Bronchial epithelial cell (primary cell): Measurements from ENCODE around the gene SERTM1. TPM values are rescaled to one million over a fixed set of nuclear protein-coding genes. Genes with fewer than 3 reads are reported as not detected.

ENCODE experiments used
- DNase-seq: peaks from one replicate; pipeline ENCODE4 v3.0.0-alpha.2; 2010; ENCODE audit warnings: low read depth
- FAIRE-seq: peaks from 2 replicates; lab custom pipeline; 2011; peaks lifted over from hg19 to GRCh38; lab: Jason Lieb, UNC
- H3K27me3 ChIP-seq: 2 replicates; pipeline ENCODE4 v1.5.1; 2011; ENCODE audit warnings: low read length; ENCODE audit not compliant: control insufficient read depth, insufficient read depth
- H3K36me3 ChIP-seq: 2 replicates; pipeline ENCODE4 v1.5.1; 2011; ENCODE audit warnings: low read length; ENCODE audit not compliant: control insufficient read depth, insufficient read depth
- H3K4me3 ChIP-seq: 2 replicates; pipeline ENCODE4 v1.5.1; 2011; ENCODE audit warnings: mild to moderate bottlenecking, low read depth, low read length, control low read depth
- total RNA-seq: library from RNA; depleted of rRNA; stranded (reverse); fragments of >200 nt; gene quantifications from 2 replicates; pipeline ENCODE4 v1.2.1, GENCODE V29; 2014
- TF ChIP-seq, protein P1 (sequence below): IDR thresholded peaks from 2 replicates; pipeline ENCODE4 v1.5.1; 2011; ENCODE audit warnings: mild to moderate bottlenecking, moderate library complexity, low read length, control low read depth, inconsistent platforms; ENCODE audit not compliant: insufficient read depth, severe bottlenecking

SERTM1 gene
- total RNA-seq, 1 donor from 2014 or later = not detected

DNA sequence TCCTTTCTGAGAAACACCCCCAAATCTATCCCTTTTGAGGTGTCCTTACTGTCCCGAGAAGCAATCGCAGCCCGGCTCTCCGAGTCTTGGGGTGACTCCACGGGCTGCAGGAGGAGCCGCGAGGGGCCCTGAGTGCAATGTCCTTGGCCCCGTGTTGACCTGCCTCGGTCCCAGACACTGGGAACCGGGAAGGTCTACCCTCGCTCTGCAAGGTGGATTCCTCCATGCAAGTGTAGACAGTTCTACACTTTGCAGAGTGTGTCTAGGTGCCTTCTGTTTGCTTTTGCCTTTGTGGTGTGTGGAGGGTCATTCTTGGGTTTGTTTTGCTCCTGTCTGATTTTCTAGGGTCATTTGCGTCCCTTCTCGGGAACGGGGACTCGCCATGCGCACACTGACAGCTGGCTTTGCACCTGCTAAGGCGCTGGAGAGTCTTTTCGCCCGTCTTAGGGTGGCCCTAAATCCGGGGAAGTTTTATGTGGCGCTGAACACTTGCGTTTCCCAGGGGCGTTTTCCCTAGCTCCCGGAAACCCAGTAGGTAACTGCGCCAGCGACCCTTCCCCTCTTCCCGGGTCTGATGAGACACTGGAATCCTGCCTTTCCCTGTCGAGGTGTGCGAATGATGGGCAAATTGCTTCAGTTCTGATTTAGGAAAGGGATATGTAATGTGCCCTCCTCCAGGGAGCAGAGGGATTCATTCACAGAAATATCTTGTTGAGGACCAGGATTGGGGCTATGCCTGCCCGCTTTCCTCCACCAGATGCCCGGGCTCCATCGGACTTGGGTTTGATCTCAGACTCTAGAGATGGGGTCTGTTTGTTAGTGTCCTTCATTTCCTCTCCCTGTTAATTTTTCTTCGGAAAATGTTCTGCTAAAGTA is 755 bp downstream of the SERTM1 start:
- TF ChIP-seq, protein P1, sequence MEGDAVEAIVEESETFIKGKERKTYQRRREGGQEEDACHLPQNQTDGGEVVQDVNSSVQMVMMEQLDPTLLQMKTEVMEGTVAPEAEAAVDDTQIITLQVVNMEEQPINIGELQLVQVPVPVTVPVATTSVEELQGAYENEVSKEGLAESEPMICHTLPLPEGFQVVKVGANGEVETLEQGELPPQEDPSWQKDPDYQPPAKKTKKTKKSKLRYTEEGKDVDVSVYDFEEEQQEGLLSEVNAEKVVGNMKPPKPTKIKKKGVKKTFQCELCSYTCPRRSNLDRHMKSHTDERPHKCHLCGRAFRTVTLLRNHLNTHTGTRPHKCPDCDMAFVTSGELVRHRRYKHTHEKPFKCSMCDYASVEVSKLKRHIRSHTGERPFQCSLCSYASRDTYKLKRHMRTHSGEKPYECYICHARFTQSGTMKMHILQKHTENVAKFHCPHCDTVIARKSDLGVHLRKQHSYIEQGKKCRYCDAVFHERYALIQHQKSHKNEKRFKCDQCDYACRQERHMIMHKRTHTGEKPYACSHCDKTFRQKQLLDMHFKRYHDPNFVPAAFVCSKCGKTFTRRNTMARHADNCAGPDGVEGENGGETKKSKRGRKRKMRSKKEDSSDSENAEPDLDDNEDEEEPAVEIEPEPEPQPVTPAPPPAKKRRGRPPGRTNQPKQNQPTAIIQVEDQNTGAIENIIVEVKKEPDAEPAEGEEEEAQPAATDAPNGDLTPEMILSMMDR = no peak
- DNase-seq = no peak
- no peak overlapping the region for H3K4me3 ChIP-seq
- FAIRE-seq = no peak
- no peaks in the 10 kb centered on the region for H3K36me3 ChIP-seq
- H3K27me3 ChIP-seq = peaks cover 16% of the 10 kb centered on the region

DNA sequence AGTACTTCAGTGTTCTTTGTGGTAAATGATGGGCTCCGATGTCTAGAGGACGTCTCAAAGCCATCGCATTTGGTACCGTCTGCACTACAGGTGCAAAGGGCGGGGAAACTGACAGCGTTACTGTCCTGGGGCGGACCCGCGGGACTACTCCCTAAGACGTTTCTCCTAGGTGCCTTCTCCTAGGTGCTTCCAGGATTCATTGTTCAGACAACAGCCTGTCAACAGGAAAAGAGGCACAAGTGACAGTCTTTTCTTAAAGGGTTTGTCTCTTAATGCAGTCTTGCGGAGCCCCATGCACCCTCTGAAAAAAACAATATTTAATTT is 1.4 kb downstream of the SERTM1 start:
- DNase-seq (no peak), FAIRE-seq (no peak)
- peaks cover 16% of the 10 kb centered on the region for H3K27me3 ChIP-seq
- TF ChIP-seq, protein P1 = no peak
- H3K36me3 ChIP-seq = no peaks in the 10 kb centered on the region
- H3K4me3 ChIP-seq = no peak overlapping the region

DNA sequence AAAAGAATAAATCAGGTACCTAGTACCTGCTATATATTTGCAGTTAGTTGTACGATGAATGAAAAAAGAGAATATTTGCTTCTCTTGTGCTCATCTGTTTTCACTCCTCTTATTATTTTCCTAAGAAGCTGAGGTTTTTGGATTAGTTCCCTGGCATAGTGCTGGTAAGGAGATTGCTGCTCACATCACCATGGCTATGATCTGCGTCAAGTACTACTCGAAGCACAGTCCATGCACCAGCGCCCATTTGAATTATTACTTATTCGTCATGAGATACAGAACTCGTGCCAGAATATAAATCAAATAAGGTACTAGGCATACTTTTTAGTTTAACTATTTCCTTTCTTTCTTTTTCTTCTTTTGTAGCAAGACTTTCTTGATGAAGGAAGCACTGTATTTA is 7.1 kb downstream of the SERTM1 start:
- TF ChIP-seq, protein P1 = no peak
- Histone ChIP-seq H3K4me3 (no peak overlapping the region), H3K27me3 (no peaks in the 10 kb centered on the region), H3K36me3 (no peaks in the 10 kb centered on the region)
- DNase-seq (no peak), FAIRE-seq (no peak)

DNA sequence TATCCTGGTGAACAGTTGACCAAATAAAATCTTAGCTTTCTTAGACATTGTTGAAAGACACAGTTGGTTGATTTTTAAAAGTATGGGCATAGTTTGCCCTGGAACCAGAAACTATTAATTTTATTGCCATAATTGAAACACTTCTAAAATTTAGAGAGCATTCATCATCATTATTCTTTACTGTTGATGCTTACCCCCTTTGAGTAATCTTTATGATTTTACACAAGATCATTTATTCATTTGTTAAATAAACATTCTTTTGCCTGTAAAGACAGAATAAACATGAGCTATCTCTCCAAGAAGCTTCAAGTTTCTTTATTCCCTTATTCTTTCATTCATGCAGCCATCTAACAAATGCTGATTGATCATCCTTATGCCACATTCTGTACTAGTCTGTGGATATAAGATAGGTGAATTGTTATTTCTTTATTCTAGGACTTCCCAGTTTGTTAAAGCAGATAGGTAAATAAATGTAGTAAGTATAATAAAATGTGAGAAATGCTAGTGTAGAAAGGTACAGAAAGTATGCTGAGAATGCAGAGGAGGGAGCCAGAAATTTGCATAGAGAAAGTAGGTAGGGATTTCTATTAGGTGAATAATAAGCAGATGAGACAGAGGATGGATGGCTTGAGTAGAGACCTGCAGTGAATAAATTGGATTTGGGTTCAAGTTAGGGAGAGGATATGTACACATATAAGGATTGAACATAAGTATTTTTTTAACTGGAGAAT is 8.2 kb downstream of the SERTM1 start:
- FAIRE-seq = no peak
- Histone ChIP-seq H3K4me3 (no peak overlapping the region), H3K36me3 (no peaks in the 10 kb centered on the region), H3K27me3 (no peaks in the 10 kb centered on the region)
- no peak for DNase-seq
- TF ChIP-seq, protein P1 = no peak

DNA sequence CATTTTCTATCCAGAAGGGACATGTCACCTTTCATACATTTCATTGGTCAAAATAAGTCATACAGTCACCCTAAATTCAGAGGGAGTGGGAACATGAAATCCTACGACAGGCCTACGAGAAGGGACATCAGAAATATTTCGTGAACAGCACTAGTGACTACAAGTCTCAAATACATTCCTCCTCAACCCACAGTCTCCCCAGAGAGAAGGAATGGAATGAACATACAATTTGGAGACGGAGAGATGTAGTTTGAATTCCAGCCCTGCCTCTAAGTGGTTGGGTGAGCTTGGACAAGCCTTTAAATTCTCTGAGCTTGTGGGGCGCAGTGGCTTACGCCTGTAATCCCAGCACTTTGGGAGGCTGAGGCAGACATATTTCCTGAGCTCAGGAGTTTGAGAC is 9.9 kb downstream of the SERTM1 start:
- no peak for DNase-seq
- H3K36me3 ChIP-seq = no peaks in the 10 kb centered on the region
- H3K27me3 ChIP-seq = no peaks in the 10 kb centered on the region
- FAIRE-seq = no peak
- H3K4me3 ChIP-seq = no peak overlapping the region
- TF ChIP-seq, protein P1 = no peak
